ENCODE measurements around the gene MRS2.
"Not testable (repeated sequence)": the region's sequence is repeated elsewhere in the genome, so short reads cannot be mapped to it uniquely, and the experiment has no call there.

Gene MRS2

DNA sequence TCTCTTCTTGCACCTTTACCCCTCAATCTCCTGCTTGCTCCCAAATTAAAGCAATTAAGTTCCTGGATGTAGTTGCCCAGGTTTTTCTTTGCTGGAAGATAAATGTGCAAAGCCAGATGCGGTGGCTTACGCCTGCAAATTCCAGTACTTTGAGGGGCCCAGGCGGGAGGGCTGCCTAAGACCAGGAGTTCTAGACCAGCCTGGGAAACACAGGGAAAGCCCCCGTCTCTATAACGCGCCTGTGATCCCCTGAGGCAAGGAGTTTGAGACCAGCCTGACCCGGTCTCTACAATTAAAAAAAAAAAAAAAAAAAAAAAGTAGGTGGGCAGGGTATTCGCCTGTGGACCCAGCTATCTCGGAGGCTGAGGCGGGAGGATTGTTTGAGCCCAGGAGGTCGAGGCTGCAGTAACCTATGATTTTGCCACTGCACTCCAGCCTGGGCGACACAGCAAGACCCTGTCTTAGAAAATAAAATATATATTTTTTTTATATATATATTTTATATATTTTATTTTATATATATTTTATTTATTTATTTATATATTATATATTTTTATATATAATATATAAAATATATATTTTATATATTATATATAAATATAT is 44.4 kb upstream of the MRS2 start:
- no peak overlapping the region for H3K4me3 ChIP-seq (ENCODE audit: low read depth, low read length)
- DNase-seq (ENCODE audit: low read depth) = no peak
- TF ChIP-seq, protein P1, sequence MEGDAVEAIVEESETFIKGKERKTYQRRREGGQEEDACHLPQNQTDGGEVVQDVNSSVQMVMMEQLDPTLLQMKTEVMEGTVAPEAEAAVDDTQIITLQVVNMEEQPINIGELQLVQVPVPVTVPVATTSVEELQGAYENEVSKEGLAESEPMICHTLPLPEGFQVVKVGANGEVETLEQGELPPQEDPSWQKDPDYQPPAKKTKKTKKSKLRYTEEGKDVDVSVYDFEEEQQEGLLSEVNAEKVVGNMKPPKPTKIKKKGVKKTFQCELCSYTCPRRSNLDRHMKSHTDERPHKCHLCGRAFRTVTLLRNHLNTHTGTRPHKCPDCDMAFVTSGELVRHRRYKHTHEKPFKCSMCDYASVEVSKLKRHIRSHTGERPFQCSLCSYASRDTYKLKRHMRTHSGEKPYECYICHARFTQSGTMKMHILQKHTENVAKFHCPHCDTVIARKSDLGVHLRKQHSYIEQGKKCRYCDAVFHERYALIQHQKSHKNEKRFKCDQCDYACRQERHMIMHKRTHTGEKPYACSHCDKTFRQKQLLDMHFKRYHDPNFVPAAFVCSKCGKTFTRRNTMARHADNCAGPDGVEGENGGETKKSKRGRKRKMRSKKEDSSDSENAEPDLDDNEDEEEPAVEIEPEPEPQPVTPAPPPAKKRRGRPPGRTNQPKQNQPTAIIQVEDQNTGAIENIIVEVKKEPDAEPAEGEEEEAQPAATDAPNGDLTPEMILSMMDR (IDR thresholded peaks at IDR 0.05; ENCODE audit: insufficient read depth, low read depth, low read length, missing control alignments) = no peak

DNA sequence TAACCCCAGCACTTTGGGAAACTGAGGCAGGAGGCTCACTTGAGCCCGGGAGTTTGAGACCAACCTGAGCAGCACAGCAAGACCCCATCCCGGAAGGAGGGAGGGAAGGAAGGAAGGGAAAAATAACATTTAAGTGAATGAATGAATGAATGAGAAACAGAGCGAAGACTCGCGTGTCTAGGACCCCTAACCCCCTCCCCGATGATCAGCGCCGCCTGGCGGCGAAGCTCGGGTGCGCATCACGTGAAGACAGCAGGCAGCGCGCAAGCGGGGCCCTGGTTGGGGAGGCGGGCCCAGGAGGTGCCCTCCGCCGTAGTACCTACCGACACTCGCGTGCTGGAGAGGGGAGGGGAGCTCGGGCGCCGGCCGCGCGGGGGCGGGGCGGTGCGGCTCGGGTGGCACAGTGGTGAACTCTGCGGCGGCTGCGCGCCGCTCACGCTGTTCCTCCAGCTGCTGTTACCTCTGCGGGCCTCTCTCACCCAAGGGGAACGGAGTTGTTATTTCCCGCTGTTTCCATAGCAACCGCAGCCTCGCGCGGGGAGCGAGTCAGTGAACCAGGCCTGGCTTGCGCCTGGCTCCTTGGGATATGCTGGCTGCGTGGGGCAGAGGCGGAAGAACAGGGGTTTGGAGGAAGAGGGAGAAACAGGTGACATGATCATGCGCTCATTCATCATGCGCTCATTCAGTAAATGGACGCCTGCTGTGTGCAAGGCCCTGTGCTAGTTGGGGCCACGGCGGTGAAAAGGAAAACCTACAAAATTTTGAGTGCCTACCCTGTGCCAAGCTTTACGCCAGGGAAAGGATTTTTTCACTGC is 42.9 kb upstream of the MRS2 start:
- DNase-seq (ENCODE audit: low read depth) = peak; percentile 79
- H3K4me3 ChIP-seq (ENCODE audit: low read depth, low read length) = peak overlapping the region; percentile 55
- TF ChIP-seq, protein P1 (IDR thresholded peaks at IDR 0.05; ENCODE audit: insufficient read depth, low read depth, low read length, missing control alignments) = peak; percentile 92

DNA sequence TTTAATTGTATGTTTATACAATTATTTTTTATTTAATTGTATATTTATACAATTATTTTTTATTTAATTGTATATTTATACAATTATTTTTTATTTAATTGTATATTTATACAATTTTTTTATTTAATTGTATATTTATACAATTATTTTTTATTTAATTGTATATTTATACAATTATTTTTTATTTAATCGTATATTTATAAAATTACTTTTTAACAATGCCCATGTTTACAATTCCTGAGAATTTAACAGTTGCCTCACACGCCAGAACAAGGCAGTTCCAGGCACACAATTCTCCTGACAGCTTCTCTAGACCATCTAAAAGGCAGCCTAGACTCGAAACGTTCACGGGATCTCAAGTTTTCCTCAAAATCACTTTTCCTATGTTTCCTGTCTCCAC is 40.4 kb upstream of the MRS2 start:
- DNase-seq (ENCODE audit: low read depth); H3K4me3 ChIP-seq (ENCODE audit: low read depth, low read length): not testable (repeated sequence)

DNA sequence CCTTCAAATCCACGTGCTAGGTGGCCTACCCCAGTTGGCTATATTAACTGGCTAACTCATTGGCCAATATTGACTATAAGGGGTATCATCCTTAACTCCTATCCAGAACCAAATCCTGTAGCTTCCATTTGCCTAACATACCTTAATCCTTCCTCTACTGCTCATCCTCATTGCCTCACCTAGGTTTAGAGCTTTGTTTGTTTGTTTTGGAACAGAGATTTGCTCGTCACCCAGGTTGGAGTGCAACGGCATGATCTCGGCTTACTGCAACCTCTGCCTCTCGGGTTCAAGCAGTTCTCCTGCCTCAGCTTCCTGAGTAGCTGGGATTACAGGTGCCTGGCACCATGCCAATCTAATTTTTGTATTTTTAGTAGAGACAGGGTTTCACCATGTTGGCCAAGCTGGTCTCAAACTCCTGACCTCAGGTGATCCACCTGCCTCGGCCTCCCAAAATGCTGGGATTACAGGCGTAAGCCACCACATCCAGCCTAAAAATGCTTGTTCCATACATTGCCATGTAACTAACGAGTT is 37.6 kb upstream of the MRS2 start:
- not testable (repeated sequence) for DNase-seq (ENCODE audit: low read depth); H3K4me3 ChIP-seq (ENCODE audit: low read depth, low read length)

DNA sequence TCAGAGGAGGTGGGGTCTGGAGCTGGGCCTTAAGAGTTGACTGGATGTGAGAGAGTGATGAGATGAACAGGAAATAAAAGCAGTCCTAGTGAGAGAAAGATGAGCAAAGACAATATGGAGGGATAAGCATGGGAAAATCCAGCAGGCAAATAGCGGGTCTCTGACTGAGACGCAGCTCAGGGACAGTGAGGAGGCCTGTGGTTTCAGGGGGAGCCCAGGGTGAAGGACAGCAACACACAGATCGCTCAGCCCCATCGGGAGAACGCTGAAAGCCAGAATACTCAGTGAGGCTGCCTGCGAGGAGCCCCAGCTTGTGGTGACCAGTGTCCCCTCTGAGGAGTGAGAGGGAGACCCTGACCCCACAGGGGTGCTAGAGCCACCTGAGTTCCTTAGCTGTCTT is 28.1 kb upstream of the MRS2 start:
- H3K4me3 ChIP-seq (ENCODE audit: low read depth, low read length) = no peak overlapping the region
- DNase-seq (ENCODE audit: low read depth) = no peak
- TF ChIP-seq, protein P1 (IDR thresholded peaks at IDR 0.05; ENCODE audit: insufficient read depth, low read depth, low read length, missing control alignments) = no peak

DNA sequence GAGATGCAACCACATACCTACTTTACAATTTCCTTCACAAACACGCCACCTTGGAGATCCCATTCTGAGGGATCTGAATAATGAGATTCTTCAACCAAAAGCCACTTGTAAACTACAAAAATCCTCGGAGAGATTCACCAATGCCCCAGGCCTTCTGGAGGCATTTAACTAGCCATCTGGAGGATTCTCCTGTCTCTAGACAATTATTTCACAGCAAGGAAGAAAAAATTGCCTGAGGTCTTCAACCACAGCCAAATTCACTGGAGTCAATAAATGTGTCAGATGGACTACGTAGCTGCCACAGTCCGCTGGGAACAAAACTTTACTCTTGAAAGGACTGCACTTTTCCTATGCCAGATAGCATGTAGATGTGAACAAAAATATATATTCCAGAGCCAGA is 25.9 kb upstream of the MRS2 start:
- TF ChIP-seq, protein P1 (IDR thresholded peaks at IDR 0.05; ENCODE audit: insufficient read depth, low read depth, low read length, missing control alignments) = no peak
- no peak for DNase-seq (ENCODE audit: low read depth)
- no peak overlapping the region for H3K4me3 ChIP-seq (ENCODE audit: low read depth, low read length)

DNA sequence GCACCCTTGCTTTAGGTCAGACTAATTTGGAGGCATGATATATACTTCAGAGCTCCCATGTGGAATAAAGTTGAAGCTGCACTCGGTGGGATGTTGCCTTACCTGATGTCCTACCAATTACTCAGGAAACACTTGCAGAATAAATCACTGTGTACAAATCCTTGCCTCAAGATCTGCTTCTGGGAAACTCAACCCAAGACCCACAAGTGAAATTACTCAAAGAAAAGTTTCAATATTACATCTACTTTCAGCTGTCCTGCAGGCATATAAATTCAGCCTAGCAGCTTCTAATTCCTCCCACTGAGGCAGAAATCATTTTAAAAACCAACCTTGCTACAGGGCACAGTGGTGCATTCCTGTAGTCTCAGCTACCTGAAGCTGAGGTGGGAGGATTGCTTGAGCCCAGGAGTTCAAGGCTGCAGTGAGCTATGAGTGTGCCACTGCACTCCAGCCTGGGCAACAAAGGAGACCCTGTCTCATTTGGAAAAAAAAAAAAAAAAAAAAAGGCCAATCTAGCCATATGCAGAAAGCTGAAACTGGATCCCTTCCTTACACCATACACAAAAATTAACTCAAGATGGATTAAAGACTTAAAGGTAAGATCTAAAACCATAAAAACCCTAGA is 24.2 kb upstream of the MRS2 start:
- no peak overlapping the region for H3K4me3 ChIP-seq (ENCODE audit: low read depth, low read length)
- TF ChIP-seq, protein P1 (IDR thresholded peaks at IDR 0.05; ENCODE audit: insufficient read depth, low read depth, low read length, missing control alignments) = no peak
- DNase-seq (ENCODE audit: low read depth) = peak; percentile 18

Data from GM12865 (cell line).